ENCODE results near the gene HSPB6. TPM values are rescaled to one million over a fixed set of nuclear protein-coding genes. Genes with fewer than 3 reads are reported as not detected.
A peak's percentile ranks its signal among the peaks of the same experiment; 100 is the strongest.

HSPB6 gene
- total RNA-seq, 2 experiments from 2014 or later, result 0.48 TPM; not detected in 1

GRCh38 chr19:35753634-35754369 lies 3.0 kb downstream of the HSPB6 start:
- DNase-seq, result no peak
- Mint-ChIP-seq H3K9me3 (no peaks in the 10 kb centered on the region), H3K4me1 (peaks cover 37% of the 10 kb centered on the region), H3K27me3 (no peaks in the 10 kb centered on the region), H3K36me3 (ENCODE audit: low read depth) (peaks cover 8% of the 10 kb centered on the region), H3K4me3 (no peak overlapping the region), H3K27ac (no peak overlapping the region)
- ChIA-PET POLR2A (interaction anchor here (1.5 kb wide), 1 partner anchor 9 kb away, joined by 5 read pairs; the partner anchor contains the start of genes PSENEN and U2AF1L4), CTCF (no interaction called here)

GRCh38 chr19:35752746-35753350 lies 4.0 kb downstream of the HSPB6 start:
- ChIA-PET POLR2A (interaction anchor here (1.3 to 1.5 kb wide), 2 partner anchors 8 to 51 kb away, joined by 5 read pairs; partner anchors contain the start of genes PSENEN and U2AF1L4), CTCF (interaction anchor here (0.6 kb wide), 1 partner anchor 10 kb away, joined by 4 read pairs; no protein-coding TSS in a partner anchor)
- Mint-ChIP-seq H3K4me1 (peaks cover 41% of the 10 kb centered on the region), H3K27me3 (no peaks in the 10 kb centered on the region), H3K27ac (no peak overlapping the region), H3K4me3 (no peak overlapping the region), H3K9me3 (no peaks in the 10 kb centered on the region), H3K36me3 (ENCODE audit: low read depth) (peaks cover 12% of the 10 kb centered on the region)
- no peak for DNase-seq

- Mint-ChIP-seq H3K4me3 (no peak overlapping the region), H3K36me3 (ENCODE audit: low read depth) (peaks cover 12% of the 10 kb centered on the region), H3K27ac (no peak overlapping the region), H3K27me3 (no peaks in the 10 kb centered on the region), H3K4me1 (peaks cover 43% of the 10 kb centered on the region), H3K9me3 (no peaks in the 10 kb centered on the region)
- no peak for DNase-seq
- ChIA-PET CTCF (no interaction called here), POLR2A (interaction anchor here (1.2 to 1.5 kb wide), 3 partner anchors 8 to 50 kb away, joined by 4 to 5 read pairs (median 5); partner anchors contain the start of genes PSENEN and U2AF1L4)
Observed at GRCh38 chr19:35751839-35752745, 4.7 kb downstream of the HSPB6 start.

- Mint-ChIP-seq H3K4me1 (peaks cover 47% of the 10 kb centered on the region), H3K9me3 (no peaks in the 10 kb centered on the region), H3K4me3 (peak overlapping the region; percentile 17), H3K27me3 (no peaks in the 10 kb centered on the region), H3K36me3 (ENCODE audit: low read depth) (peaks cover 14% of the 10 kb centered on the region), H3K27ac (no peak overlapping the region)
- CTCF ChIA-PET, result no interaction called here
- DNase-seq, result no peak
- POLR2A ChIA-PET, result no interaction called here
Observed at GRCh38 chr19:35750167-35750566, 6.7 kb downstream of the HSPB6 start.

- CTCF ChIA-PET, result interaction anchor here (0.7 to 1.5 kb wide), 11 partner anchors 9 to 183 kb away, joined by 3 to 18 read pairs (median 4); partner anchors contain the start of gene HSPB6
- Mint-ChIP-seq H3K27me3 (no peaks in the 10 kb centered on the region), H3K4me1 (peaks cover 53% of the 10 kb centered on the region), H3K4me3 (peak within 1 kb of the TSS; percentile 97), H3K9me3 (no peaks in the 10 kb centered on the region), H3K27ac (peak within 1 kb of the TSS; percentile 90), H3K36me3 (ENCODE audit: low read depth) (peaks cover 16% of the 10 kb centered on the region)
- POLR2A ChIA-PET, result interaction anchor here (0.8 to 5.4 kb wide), 13 partner anchors 8 to 183 kb away, joined by 3 to 46 read pairs (median 5); partner anchors contain the start of genes HSPB6 and NFKBID
- DNase-seq, result peak; percentile 99
Observed at GRCh38 chr19:35748106-35749020, 8.5 kb downstream of the HSPB6 start, which contains the start of gene LIN37. TSS of gene LIN37 (plus strand) at chr19:35748576. CDS start at chr19:35748725, 149 bp downstream.

GRCh38 chr19:35746531-35746930 lies 10.3 kb downstream of the HSPB6 start:
- DNase-seq, result no peak
- ChIA-PET CTCF (interaction anchor here (0.7 to 1.7 kb wide), 3 partner anchors 16 to 54 kb away, joined by 3 to 4 read pairs (median 3); no protein-coding TSS in a partner anchor), POLR2A (interaction anchor here (2.2 to 5.4 kb wide), 4 partner anchors 10 to 44 kb away, joined by 11 to 46 read pairs (median 16); partner anchors contain the start of genes HSPB6 and KMT2B)
- Mint-ChIP-seq H3K4me3 (peak overlapping the region; percentile 95), H3K27ac (peak overlapping the region; percentile 99), H3K27me3 (no peaks in the 10 kb centered on the region), H3K4me1 (peaks cover 64% of the 10 kb centered on the region), H3K9me3 (no peaks in the 10 kb centered on the region), H3K36me3 (ENCODE audit: low read depth) (peaks cover 21% of the 10 kb centered on the region)

- Mint-ChIP-seq H3K4me3 (peak overlapping the region; percentile 95), H3K27ac (peak overlapping the region; percentile 99), H3K9me3 (no peaks in the 10 kb centered on the region), H3K27me3 (no peaks in the 10 kb centered on the region), H3K4me1 (peaks cover 64% of the 10 kb centered on the region), H3K36me3 (ENCODE audit: low read depth) (peaks cover 21% of the 10 kb centered on the region)
- DNase-seq, result no peak
- ChIA-PET POLR2A (interaction anchor here (0.6 to 5.4 kb wide), 8 partner anchors 11 to 600 kb away, joined by 3 to 46 read pairs (median 12); partner anchors contain the start of genes HSPB6 and KMT2B), CTCF (interaction anchor here (0.8 to 2.0 kb wide), 7 partner anchors 27 to 184 kb away, joined by 3 to 10 read pairs (median 4); partner anchors contain the start of gene COX6B1)
Observed at GRCh38 chr19:35746087-35746462, 10.8 kb downstream of the HSPB6 start.

- Mint-ChIP-seq H3K36me3 (ENCODE audit: low read depth) (peaks cover 21% of the 10 kb centered on the region), H3K4me3 (peak within 1 kb of the TSS; percentile 95), H3K27me3 (no peaks in the 10 kb centered on the region), H3K4me1 (peaks cover 66% of the 10 kb centered on the region), H3K27ac (peak within 1 kb of the TSS; percentile 99), H3K9me3 (no peaks in the 10 kb centered on the region)
- DNase-seq, result peak; percentile 98
- ChIA-PET CTCF (interaction anchor here (0.8 to 2.0 kb wide), 9 partner anchors 27 to 604 kb away, joined by 3 to 10 read pairs (median 4); partner anchors contain the start of gene COX6B1), POLR2A (interaction anchor here (0.6 to 5.4 kb wide), 14 partner anchors 7 to 600 kb away, joined by 3 to 46 read pairs (median 8); partner anchors contain the start of genes COX6B1, HSPB6 and KMT2B)
Observed at GRCh38 chr19:35745328-35746086, 11.3 kb downstream of the HSPB6 start, which contains the start of the genes PSENEN and U2AF1L4. TSS of gene PSENEN (plus strand) at chr19:35745651. CDS start at chr19:35745931, 280 bp downstream. TSS of gene U2AF1L4 (minus strand) at chr19:35745418. CDS start at chr19:35745391, 27 bp downstream.

- ChIA-PET CTCF (interaction anchor here (0.5 to 2.0 kb wide), 9 partner anchors 26 to 603 kb away, joined by 3 to 10 read pairs (median 4); partner anchors contain the start of genes COX6B1 and ZBTB32), POLR2A (interaction anchor here (0.9 to 5.4 kb wide), 14 partner anchors 8 to 187 kb away, joined by 3 to 46 read pairs (median 8); partner anchors contain the start of genes COX6B1, HSPB6 and KMT2B)
- Mint-ChIP-seq H3K27me3 (no peaks in the 10 kb centered on the region), H3K4me3 (peak overlapping the region; percentile 95), H3K9me3 (no peaks in the 10 kb centered on the region), H3K27ac (peak overlapping the region; percentile 99), H3K4me1 (peaks cover 60% of the 10 kb centered on the region), H3K36me3 (ENCODE audit: low read depth) (peaks cover 21% of the 10 kb centered on the region)
- DNase-seq, result peak; percentile 94
Observed at GRCh38 chr19:35744430-35745327, 12.2 kb downstream of the HSPB6 start.

All from activated CD4-positive, alpha-beta memory T cell treated with anti-CD3 and anti-CD28 coated beads, Interleukin-2, amount 10 ng/mL, durations not matched to agents 7 days and 5 days (primary cell).